CD4-positive, alpha-beta T cell treated with Interferon alpha-2 for 1 hour (primary cell): ENCODE measurements around the gene RTN4R.

Source experiments
- DNase-seq, 2 donors: peaks; one replicate each; pipeline ENCODE4 v3.0.0-alpha.2; 2020 to 2022

RTN4R gene

GRCh38 chr22:20239676-20240446 is 28.3 kb downstream of the RTN4R start:
- DNase-seq: no peak

GRCh38 chr22:20238901-20239675 is 29.0 kb downstream of the RTN4R start:
- DNase-seq: peak in 1 of 2 donors; percentile 13

GRCh38 chr22:20238536-20238900 is 29.6 kb downstream of the RTN4R start:
- DNase-seq: peak; percentile 59 to 67

- DNase-seq: peak; percentile 38 to 61
Observed at GRCh38 chr22:20237480-20238440, 30.4 kb downstream of the RTN4R start.

GRCh38 chr22:20236052-20236717 is 31.9 kb downstream of the RTN4R start:
- no peak for DNase-seq

- DNase-seq: no peak
Observed at GRCh38 chr22:20235389-20235991, 32.6 kb downstream of the RTN4R start.

- DNase-seq: no peak
Observed at GRCh38 chr22:20234760-20235388, 33.2 kb downstream of the RTN4R start.

GRCh38 chr22:20234314-20234682 is 33.8 kb downstream of the RTN4R start:
- DNase-seq: no peak

GRCh38 chr22:20233351-20234313 is 34.5 kb downstream of the RTN4R start:
- no peak for DNase-seq

- no peak for DNase-seq
Observed at GRCh38 chr22:20232781-20233180, 35.3 kb downstream of the RTN4R start.

- DNase-seq: no peak
Observed at GRCh38 chr22:20232237-20232598, 35.9 kb downstream of the RTN4R start.

GRCh38 chr22:20231514-20232236 is 36.4 kb downstream of the RTN4R start:
- no peak for DNase-seq

GRCh38 chr22:20230777-20231420 is 37.2 kb downstream of the RTN4R start:
- no peak for DNase-seq

GRCh38 chr22:20229916-20230775 is 38.0 kb downstream of the RTN4R start:
- DNase-seq: no peak

- no peak for DNase-seq
Observed at GRCh38 chr22:20228939-20229272, 39.2 kb downstream of the RTN4R start.

- DNase-seq: no peak
Observed at GRCh38 chr22:20228055-20228938, 39.8 kb downstream of the RTN4R start.

- no peak for DNase-seq
Observed at GRCh38 chr22:20227363-20227762, 40.8 kb downstream of the RTN4R start.
